Activated T-helper 1 cell treated with anti-CD3 and anti-CD28 coated beads, Interleukin-12 subunit alpha, Interleukin-12 subunit beta, Interleukin-2, Interleukin-4 antibody, amounts not matched to agents 30 ng/mL and 10 ng/mL and 1 ng/mL, durations not matched to agents 14 hours and 24 hours and 36 hours (primary cell): ENCODE data around the gene RETNLB. TPM values are rescaled to one million over a fixed set of nuclear protein-coding genes. Genes with fewer than 3 reads are reported as not detected.
A peak's percentile ranks its signal among the peaks of the same experiment; 100 is the strongest.

Experiments
- DNase-seq: peaks from one replicate; pipeline ENCODE4 v3.0.0; 2021; ENCODE audit warnings: low spot score
- H3K27ac Mint-ChIP-seq: one replicate; pipeline ENCODE4 v1.8.0; 2021; ENCODE audit warnings: mild to moderate bottlenecking, mixed read lengths
- H3K27me3 Mint-ChIP-seq: one replicate; pipeline ENCODE4 v1.8.0; 2022; ENCODE audit warnings: mild to moderate bottlenecking, moderate library complexity, mixed read lengths; ENCODE audit not compliant: insufficient read depth
- H3K36me3 Mint-ChIP-seq: one replicate; pipeline ENCODE4 v1.8.0; 2021; ENCODE audit warnings: low read depth, mixed read lengths
- H3K4me1 Mint-ChIP-seq: one replicate; pipeline ENCODE4 v1.8.0; 2021; ENCODE audit warnings: low read depth, mixed read lengths
- H3K4me3 Mint-ChIP-seq: one replicate; pipeline ENCODE4 v1.8.0; 2021; ENCODE audit warnings: mild to moderate bottlenecking, moderate library complexity, mixed read lengths
- H3K9me3 Mint-ChIP-seq: one replicate; pipeline ENCODE4 v1.8.0; 2021; ENCODE audit warnings: mixed read lengths
- intact Hi-C: fragments of 100-400 bp; cut with micrococcal nuclease; formaldehyde crosslinking; loops from one replicate; pipeline ENCODE4 v1.15.1; 2024
- total RNA-seq: library from RNA; stranded (reverse); gene quantifications from 2 replicates; pipeline ENCODE4 v1.2.3, GENCODE V29; 2022

RETNLB gene, protein sequence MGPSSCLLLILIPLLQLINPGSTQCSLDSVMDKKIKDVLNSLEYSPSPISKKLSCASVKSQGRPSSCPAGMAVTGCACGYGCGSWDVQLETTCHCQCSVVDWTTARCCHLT
- total RNA-seq = not detected in 2 replicates

GRCh38 chr3:108757404-108757982 lies at the start of gene RETNLB:
Gene RETNLB (minus strand): TSS chr3:108757410. CDS start chr3:108757185, 225 bp downstream.
- intact Hi-C loops = no loop called here
- Mint-ChIP-seq H3K27ac (no peak within 1 kb of the TSS), H3K36me3 (no peaks in the 10 kb centered on the region), H3K4me3 (no peak within 1 kb of the TSS), H3K4me1 (no peaks in the 10 kb centered on the region), H3K27me3 (no peaks in the 10 kb centered on the region), H3K9me3 (no peaks in the 10 kb centered on the region)
- DNase-seq = no peak

GRCh38 chr3:108806316-108806715 lies 49.1 kb upstream of the RETNLB start:
- intact Hi-C loops = loop anchor here (1.0 kb wide), 2 partner anchors 16 to 29 kb away; partner anchors contain the start of gene TRAT1
- Mint-ChIP-seq H3K4me1 (peaks cover 23% of the 10 kb centered on the region), H3K27me3 (peaks cover 5% of the 10 kb centered on the region), H3K4me3 (no peak overlapping the region), H3K36me3 (peaks cover 11% of the 10 kb centered on the region), H3K27ac (peak overlapping the region; percentile 87), H3K9me3 (peaks cover 15% of the 10 kb centered on the region)
- peak; percentile 53 for DNase-seq

DNA sequence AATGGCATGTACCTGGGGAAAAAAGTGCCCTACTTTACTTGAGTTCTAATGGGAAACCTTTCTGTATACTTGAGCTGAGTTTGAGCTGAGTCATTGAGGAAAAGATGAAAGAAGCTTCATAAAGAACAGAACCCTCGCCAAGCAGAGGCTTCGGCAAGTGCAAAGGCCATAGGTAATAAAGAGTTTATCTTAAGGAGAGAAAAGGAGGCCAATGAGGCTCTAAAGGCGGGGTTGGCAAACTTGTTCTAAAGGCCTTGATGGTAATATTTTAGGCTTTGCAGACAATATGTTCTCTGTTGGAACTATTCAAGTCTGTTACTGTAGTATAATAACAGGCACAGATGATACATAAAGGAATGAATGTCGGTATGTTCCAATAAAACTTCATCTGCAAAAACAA lies 47.8 kb upstream of the RETNLB start:
- Mint-ChIP-seq H3K27me3 (peaks cover 7% of the 10 kb centered on the region), H3K9me3 (peaks cover 16% of the 10 kb centered on the region), H3K36me3 (peaks cover 11% of the 10 kb centered on the region), H3K4me3 (no peak overlapping the region), H3K4me1 (peaks cover 23% of the 10 kb centered on the region), H3K27ac (no peak overlapping the region)
- intact Hi-C loops = no loop called here
- DNase-seq = no peak

DNA sequence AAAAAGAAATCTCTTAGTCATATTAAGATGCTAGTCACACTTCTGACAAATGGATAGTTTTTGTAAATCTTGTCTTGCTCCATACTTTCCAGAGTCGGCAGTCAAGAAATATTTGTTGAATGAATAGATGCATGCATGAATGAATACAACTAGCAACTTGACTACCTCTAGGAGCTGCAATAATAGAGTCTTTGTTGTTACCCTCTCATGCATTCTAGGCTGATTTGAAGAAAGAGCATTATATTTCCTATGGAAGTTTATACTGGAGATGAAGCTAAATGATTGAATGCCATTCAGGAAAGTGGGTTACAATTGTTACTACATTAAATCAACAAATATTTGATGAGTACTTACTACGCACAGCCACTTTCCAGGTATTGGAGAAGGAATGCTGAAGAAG lies 47.2 kb upstream of the RETNLB start:
- Mint-ChIP-seq H3K27ac (no peak overlapping the region), H3K4me1 (peaks cover 23% of the 10 kb centered on the region), H3K4me3 (no peak overlapping the region), H3K27me3 (peaks cover 7% of the 10 kb centered on the region), H3K9me3 (peaks cover 16% of the 10 kb centered on the region), H3K36me3 (peaks cover 11% of the 10 kb centered on the region)
- intact Hi-C loops = no loop called here
- no peak for DNase-seq

DNA sequence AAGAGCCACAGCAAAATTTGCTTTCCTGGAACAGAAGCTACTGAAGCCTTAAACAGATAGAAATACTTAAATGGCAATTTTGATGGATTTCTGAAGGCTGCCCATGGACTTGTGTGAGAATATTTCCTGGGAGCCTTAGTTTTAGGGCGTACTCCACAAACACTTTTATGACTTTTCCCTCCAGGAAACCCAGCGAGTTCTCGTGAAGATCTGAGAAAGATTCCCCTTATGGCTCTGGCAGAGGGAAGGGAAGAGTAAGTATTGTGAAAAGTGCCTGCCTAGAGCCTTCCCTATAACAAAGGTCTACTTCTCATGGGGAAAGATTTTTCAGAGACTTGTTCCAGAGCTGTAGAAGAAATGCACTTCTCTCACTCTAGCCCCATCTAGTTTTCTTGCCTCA lies 34.3 kb upstream of the RETNLB start:
- DNase-seq = no peak
- no peak overlapping the region for H3K4me3 Mint-ChIP-seq
- no peaks in the 10 kb centered on the region for H3K36me3 Mint-ChIP-seq
- intact Hi-C loops = no loop called here
- H3K4me1 Mint-ChIP-seq = no peaks in the 10 kb centered on the region
- peaks cover 10% of the 10 kb centered on the region for H3K9me3 Mint-ChIP-seq
- H3K27ac Mint-ChIP-seq = no peak overlapping the region
- peaks cover 8% of the 10 kb centered on the region for H3K27me3 Mint-ChIP-seq

- DNase-seq = peak; percentile 9
- Mint-ChIP-seq H3K4me3 (no peak overlapping the region), H3K27me3 (peaks cover 6% of the 10 kb centered on the region), H3K4me1 (peaks cover 40% of the 10 kb centered on the region), H3K27ac (no peak overlapping the region), H3K36me3 (peaks cover 2% of the 10 kb centered on the region), H3K9me3 (peaks cover 7% of the 10 kb centered on the region)
- intact Hi-C loops = no loop called here
These were observed 23.0 kb upstream of the RETNLB start for GRCh38 chr3:108780235-108780634.

- peaks cover 3% of the 10 kb centered on the region for H3K27me3 Mint-ChIP-seq
- no peak overlapping the region for H3K4me3 Mint-ChIP-seq
- peaks cover 7% of the 10 kb centered on the region for H3K9me3 Mint-ChIP-seq
- DNase-seq = no peak
- peaks cover 2% of the 10 kb centered on the region for H3K36me3 Mint-ChIP-seq
- peaks cover 40% of the 10 kb centered on the region for H3K4me1 Mint-ChIP-seq
- H3K27ac Mint-ChIP-seq = no peak overlapping the region
- intact Hi-C loops = no loop called here
These were observed 22.3 kb upstream of the RETNLB start for GRCh38 chr3:108779496-108779895.

- no peak for DNase-seq
- Mint-ChIP-seq H3K27me3 (peaks cover 5% of the 10 kb centered on the region), H3K27ac (no peak overlapping the region), H3K36me3 (peaks cover 2% of the 10 kb centered on the region), H3K4me3 (no peak overlapping the region), H3K4me1 (peaks cover 39% of the 10 kb centered on the region), H3K9me3 (peaks cover 7% of the 10 kb centered on the region)
- intact Hi-C loops = no loop called here
These were observed 18.4 kb upstream of the RETNLB start for GRCh38 chr3:108775649-108776048.

DNA sequence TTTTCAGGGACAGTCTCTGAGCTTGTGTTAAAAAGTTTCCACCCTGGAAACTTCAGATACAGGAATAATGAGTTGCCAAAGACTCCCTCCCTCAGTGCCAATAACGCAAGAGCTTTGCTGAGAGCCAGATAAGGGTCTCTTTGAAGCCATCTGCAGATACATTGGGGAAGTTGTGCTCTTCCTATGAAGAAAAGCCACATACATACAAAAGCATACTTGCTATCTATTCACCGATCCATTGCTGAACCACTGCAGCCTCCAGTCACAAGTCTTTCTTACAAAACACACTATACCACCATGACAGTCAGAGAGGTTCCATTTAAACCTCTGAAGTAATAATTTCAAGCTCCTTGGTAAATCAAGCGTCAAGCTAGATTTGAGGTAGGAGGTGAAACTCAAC lies 10.0 kb upstream of the RETNLB start:
- no peak for DNase-seq
- no peaks in the 10 kb centered on the region for H3K9me3 Mint-ChIP-seq
- H3K36me3 Mint-ChIP-seq = no peaks in the 10 kb centered on the region
- H3K27ac Mint-ChIP-seq = no peak overlapping the region
- intact Hi-C loops = no loop called here
- peaks cover 4% of the 10 kb centered on the region for H3K4me1 Mint-ChIP-seq
- peaks cover 2% of the 10 kb centered on the region for H3K27me3 Mint-ChIP-seq
- no peak overlapping the region for H3K4me3 Mint-ChIP-seq

DNA sequence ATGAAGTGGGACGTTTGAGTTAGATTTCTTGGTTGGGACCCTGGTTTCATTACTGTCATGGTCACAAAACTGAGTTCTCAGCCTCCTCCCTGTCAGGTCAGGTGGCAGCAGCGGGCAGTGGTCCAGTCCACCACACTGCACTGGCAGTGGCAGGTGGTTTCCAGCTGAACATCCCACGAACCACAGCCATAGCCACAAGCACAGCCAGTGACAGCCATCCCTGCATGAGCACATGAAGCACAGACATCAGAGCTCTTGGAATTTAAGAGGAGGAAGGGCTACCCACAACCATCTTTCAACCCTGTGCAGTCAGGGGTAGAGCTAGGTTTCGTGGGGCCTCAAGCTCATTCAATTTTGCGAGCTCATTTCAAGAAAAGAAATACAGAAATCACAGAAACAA lies 1.5 kb downstream of the RETNLB start:
- Mint-ChIP-seq H3K27ac (no peak overlapping the region), H3K27me3 (no peaks in the 10 kb centered on the region), H3K9me3 (no peaks in the 10 kb centered on the region), H3K4me3 (no peak overlapping the region), H3K4me1 (no peaks in the 10 kb centered on the region), H3K36me3 (no peaks in the 10 kb centered on the region)
- intact Hi-C loops = no loop called here
- no peak for DNase-seq

DNA sequence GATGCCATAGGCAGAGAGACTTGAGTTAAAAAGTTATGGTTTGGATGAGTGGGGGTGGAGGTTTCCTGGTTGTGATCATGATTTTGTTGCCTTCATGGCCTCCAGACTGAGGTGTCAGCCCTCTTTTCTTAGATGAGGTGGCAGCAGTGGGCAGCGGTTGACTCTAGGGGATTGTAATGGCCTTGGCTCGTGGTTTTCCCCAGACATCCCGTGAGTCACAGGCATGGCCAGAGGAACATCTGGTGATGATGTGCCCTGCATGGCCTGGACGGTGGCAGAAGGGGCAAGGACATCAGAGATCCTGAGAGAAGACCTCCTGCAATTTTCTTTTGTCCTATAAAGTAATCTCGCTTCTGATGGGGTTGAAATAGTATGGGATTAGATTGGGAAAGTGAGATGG lies 12.4 kb downstream of the RETNLB start:
- Mint-ChIP-seq H3K9me3 (peaks cover 5% of the 10 kb centered on the region), H3K4me1 (no peaks in the 10 kb centered on the region), H3K27me3 (peaks cover 3% of the 10 kb centered on the region), H3K27ac (no peak overlapping the region), H3K4me3 (no peak overlapping the region), H3K36me3 (peaks cover 2% of the 10 kb centered on the region)
- intact Hi-C loops = no loop called here
- DNase-seq = no peak

GRCh38 chr3:108742929-108743328 lies 14.3 kb downstream of the RETNLB start:
- Mint-ChIP-seq H3K36me3 (peaks cover 2% of the 10 kb centered on the region), H3K4me3 (no peak overlapping the region), H3K9me3 (peaks cover 5% of the 10 kb centered on the region), H3K27me3 (peaks cover 3% of the 10 kb centered on the region), H3K4me1 (no peaks in the 10 kb centered on the region), H3K27ac (no peak overlapping the region)
- intact Hi-C loops = no loop called here
- no peak for DNase-seq

DNA sequence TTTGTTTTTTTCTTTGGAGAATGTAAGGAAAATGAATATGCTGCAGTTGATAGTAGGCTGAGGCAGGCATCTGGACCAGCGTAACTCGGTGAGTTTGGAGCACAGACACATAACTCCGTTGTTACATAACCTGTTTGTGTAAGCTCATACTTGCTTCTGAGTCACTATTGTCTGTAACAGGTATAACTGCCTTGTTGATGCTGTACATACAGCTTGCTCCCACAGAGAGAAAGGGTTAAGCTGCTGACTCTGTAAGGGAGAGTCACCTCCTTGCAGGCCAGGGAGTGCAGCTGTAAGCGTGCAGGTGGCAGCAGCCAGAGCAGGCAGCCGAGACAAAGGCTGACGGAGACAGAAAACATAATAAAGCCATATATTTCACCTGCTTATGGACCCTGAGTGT lies 20.4 kb downstream of the RETNLB start:
- no peaks in the 10 kb centered on the region for H3K27me3 Mint-ChIP-seq
- H3K4me3 Mint-ChIP-seq = no peak overlapping the region
- no peaks in the 10 kb centered on the region for H3K4me1 Mint-ChIP-seq
- intact Hi-C loops = no loop called here
- H3K9me3 Mint-ChIP-seq = no peaks in the 10 kb centered on the region
- DNase-seq = no peak
- no peaks in the 10 kb centered on the region for H3K36me3 Mint-ChIP-seq
- no peak overlapping the region for H3K27ac Mint-ChIP-seq

- no peak for DNase-seq
- intact Hi-C loops = no loop called here
- Mint-ChIP-seq H3K27me3 (no peaks in the 10 kb centered on the region), H3K36me3 (no peaks in the 10 kb centered on the region), H3K4me3 (no peak overlapping the region), H3K4me1 (no peaks in the 10 kb centered on the region), H3K9me3 (no peaks in the 10 kb centered on the region), H3K27ac (no peak overlapping the region)
These were observed 28.3 kb downstream of the RETNLB start for GRCh38 chr3:108728934-108729333.
